Stimulated activated CD4-positive, alpha-beta T cell treated with anti-CD3 and anti-CD28 coated beads, Interleukin-1b, Interleukin-23, amount 100 ng/mL, for 4 hours (primary cell): Measurements from ENCODE around the gene DLG1.

ENCODE experiments used
- DNase-seq, 2 donors: peaks; one replicate each; pipeline ENCODE4 v3.0.0-alpha.2; 2020; ENCODE audit warnings: low read depth in 2 of 2

The DLG1 gene

DNA sequence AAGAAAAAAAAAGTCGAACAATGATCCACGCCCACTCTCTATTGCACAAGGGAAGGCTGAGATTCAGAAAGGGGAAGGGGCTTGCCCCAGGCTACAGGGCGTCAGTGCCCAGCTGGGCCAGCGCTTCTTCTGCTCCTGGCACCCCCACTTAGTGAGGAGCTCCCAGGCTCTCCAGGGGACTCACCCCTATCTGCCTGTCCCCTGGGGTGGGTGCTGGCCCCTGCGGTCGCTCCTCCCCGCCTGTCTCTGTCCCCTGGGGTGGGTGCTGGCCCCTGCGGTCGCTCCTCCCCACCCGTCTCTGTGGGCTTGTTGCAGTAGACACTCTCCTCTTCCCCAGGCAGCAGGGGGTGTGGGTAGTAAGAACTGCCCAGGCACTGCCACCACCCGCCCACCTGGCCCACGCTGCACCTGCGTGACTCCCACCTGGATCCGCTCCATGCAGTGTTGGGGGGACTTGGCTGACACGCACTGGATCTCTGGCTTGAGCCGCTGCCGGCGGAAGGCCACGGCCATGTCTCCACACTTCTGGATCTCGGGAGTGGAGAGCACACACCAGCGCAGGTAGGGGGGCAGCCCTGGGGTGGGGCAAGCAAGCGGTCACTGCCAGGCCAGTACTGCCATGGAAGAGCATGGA lies 283.4 kb downstream of the DLG1 start:
- no peak for DNase-seq

DNA sequence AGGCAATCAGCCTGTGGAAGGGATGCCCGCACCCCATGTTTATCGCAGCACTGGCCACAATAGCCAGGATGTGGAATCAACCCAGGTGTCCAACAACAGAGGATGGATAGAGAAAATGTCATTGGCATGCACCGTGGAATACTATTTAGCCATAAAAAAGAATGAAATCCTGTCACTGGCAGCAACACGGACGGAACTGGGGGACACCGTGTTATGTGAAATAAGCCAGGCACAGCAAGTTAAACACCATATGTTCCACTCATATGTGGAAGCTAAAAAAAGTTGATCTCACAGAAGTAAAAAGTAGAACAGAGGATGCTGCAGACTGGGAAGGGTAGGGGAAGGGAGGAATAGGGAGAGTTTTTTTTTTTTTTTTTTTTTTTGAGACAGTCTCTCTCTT lies 284.4 kb downstream of the DLG1 start:
- DNase-seq, result no peak

DNA sequence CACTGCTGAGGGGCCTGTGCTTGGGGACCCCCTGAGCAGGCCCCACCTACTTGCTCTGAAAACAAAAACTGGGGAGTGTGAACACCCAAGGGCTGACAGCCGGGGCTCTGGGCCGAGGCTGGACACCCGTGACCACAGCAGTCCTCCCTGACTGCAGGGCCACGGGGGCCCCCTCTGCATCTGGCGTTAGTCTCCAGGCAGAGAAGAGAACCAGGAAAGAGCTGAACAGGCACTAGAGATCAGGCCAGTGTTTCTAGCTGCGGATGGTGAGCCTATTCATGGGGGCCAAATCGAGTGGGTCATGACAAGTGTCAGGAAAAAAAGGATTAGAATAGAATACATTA lies 285.9 kb downstream of the DLG1 start:
- DNase-seq, result no peak

DNA sequence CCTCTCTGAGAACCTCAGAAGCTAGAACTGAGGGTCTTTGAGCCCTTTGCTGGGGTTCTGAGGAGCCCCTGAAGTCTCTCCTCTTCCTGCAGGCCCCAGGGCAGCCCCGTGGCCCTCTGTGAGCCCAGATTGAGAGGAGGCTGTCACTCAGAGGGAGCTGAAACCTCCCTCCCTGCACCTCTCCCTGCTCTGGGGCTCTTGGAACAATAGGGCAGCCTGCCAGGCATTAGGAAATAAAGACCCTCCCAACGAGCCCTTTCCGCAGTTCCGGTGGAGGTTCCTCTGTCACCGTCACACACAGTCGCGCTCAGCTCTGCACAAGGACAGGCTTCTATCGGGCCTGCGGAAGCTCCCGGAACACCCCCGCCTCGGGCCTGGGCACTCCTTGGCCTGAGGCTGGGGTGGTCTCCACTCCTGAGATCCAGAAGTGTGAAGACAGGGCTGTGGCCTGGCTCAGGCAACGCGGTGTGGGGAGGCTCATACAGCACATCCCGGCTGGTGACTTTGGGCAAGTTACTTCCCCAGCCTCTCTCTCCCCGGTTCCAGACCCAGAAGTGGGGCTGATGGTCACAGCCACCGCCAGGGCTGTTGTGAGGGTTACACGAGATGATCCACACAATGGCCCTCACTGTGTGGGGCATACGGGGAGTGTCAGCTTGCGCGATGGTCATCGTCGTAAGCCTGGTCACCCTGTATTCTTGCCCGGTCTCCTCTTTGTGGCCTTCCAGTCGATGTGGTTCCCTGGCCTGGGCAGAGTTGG lies 286.5 kb downstream of the DLG1 start:
- DNase-seq, result no peak

- no peak for DNase-seq
These were observed 287.7 kb downstream of the DLG1 start for GRCh38 chr3:197010556-197011351.

GRCh38 chr3:197009532-197010019 lies 288.8 kb downstream of the DLG1 start:
- DNase-seq, result no peak

DNA sequence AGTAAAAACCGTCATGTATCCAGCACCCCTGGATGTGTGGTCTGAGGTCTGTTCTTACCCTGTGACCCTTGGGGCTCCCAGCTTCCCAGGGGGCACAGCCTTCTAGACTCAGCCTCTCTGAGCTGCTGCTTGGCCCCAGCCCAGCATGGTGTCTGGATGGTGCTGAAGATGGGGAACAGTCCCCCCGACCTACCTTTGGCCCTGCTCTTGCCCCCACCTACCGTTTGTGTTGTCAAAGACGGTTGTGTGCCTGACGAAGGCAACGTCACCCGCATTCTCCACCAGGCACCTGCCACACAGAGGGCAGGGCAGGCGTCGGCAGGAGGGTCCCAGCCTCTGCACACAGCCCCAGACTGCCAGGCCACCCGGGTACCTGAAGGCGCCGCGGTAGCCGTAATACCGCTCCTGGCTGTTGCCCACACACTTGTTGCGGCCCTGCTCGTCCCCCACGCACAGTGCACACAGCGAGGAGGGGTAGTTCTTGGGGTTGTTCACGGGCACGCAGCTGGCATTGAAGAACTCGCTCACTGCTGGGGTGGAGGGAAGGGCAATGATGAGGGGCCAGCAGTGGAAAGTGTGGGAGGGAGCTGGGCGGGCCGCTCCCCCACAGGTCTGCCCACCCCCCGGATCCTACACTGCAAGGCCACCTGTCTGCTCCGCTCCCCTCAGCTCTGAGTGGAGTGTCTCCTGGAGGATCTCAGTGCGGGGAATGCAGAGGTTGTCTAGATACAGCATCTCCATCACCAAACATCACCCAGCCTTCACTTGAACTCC lies 289.8 kb downstream of the DLG1 start:
- no peak for DNase-seq

- no peak for DNase-seq
These were observed 290.5 kb downstream of the DLG1 start for GRCh38 chr3:197007953-197008352.

DNA sequence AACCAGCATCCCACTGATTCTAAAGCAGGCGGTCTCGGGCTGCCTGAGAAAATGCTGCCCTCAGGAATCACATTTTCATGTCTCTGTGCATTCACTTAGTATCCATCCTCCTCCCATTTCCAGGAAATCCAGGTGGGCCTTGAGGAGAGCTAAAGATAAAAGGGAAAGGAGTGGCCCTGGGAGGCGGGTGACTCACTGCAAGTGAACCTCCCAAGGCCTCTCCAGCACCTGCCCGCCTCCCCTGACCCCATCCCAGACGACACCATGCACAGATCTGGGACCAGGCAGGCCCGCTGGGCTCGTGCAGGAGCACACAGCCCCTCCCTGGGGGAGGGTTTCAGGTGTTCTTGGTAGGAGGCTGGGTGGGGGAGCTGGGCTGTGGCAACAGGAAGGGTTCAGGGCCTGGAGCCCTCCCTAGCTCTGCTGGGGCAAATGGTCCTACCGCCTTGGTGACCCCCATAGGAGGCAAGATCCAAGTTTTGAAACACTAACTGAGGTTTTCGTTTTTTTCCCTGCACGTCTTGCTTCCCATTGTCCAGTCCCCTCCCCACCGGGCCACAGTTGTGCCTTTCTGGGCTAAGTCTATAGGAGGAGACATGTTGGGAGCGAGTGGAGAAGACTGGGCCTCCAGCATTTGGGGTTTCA lies 291.0 kb downstream of the DLG1 start:
- no peak for DNase-seq

- DNase-seq, result no peak
These were observed 291.6 kb downstream of the DLG1 start for GRCh38 chr3:197006860-197007259.

GRCh38 chr3:197006446-197006845 lies 292.0 kb downstream of the DLG1 start:
- DNase-seq, result no peak

GRCh38 chr3:197003461-197004385 lies 294.7 kb downstream of the DLG1 start:
- DNase-seq, result peak in 1 of 2 donors; percentile 12

- DNase-seq, result peak; percentile 76 to 86
These were observed 295.5 kb downstream of the DLG1 start for GRCh38 chr3:197002701-197003454.

DNA sequence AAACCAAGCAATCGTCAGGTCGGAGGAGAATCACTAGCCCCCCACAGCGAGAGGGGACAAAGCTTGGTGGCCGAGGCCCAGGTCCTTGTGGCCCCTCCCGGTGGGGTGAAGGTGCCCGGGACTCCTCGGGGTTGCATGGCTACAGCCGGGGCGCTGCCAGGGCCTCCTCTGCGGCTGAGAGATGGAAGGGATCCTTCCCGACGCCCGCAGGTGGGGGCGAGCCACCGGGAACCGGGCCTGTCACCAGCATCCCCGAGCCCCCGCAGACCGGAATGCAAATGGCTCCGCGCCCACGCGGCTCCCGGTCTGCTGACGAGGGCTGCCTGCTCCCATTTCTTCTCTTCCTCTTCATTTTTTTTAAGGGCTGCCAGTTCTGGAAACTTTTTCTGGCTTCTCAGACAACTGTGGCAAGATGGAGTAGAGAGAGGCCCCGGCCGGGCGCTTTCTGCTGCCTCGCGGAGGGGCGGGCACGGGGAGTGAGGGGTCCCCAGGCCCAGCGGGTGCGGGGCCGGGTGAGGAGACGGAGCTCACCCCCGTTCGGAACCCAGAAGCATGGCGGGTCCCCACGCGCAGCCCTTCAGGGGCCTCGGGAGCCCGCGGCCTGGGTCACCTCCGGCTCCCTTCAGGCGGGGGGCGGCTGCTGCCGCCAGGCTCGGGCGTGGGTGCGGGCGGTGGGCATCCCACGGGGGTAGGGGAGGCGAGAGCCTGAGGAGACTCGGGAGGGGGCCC lies 296.3 kb downstream of the DLG1 start:
- DNase-seq, result no peak

DNA sequence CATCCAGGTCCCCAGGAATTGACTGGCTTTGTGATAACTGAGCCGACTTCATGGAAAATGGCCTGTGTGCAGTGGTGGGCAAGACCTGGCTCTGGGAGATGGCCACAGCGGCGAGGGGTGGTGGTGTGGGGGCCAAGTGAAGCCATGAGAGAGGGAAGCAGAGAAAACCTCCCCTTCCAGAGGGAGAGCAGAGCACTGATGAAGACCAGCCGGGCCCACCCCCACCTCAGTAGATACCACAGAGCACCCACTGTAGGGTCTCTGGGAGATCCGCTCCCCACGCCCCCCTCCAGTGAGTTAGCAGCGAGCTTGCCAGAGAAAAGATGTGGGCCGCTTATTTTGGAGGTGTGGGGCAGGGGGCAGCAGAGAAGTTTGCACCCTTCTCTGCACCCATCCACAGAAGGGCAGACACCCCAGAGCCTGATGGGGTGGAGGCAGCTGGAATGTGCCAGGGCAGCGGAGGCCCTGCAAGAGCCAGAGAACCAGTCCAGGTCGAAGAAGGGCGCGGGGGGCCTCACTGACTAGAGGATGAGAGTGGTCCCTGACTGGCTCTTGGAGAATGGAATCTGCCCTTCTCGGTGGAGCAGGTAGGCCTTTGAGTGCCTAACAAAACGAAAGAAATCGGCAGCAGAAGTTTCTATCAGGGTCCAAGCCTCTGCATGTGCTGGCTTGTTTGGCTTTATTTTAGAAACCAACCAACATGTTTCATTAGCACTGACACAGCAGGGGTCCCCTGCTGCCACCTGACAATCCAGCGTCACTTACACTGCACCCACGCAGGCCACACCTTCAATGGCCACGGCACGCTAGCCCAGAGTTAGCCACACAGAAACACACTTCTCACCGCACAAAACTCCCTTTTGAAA lies 297.1 kb downstream of the DLG1 start:
- DNase-seq, result no peak

GRCh38 chr3:197000211-197000610 lies 298.2 kb downstream of the DLG1 start:
- DNase-seq, result no peak

DNA sequence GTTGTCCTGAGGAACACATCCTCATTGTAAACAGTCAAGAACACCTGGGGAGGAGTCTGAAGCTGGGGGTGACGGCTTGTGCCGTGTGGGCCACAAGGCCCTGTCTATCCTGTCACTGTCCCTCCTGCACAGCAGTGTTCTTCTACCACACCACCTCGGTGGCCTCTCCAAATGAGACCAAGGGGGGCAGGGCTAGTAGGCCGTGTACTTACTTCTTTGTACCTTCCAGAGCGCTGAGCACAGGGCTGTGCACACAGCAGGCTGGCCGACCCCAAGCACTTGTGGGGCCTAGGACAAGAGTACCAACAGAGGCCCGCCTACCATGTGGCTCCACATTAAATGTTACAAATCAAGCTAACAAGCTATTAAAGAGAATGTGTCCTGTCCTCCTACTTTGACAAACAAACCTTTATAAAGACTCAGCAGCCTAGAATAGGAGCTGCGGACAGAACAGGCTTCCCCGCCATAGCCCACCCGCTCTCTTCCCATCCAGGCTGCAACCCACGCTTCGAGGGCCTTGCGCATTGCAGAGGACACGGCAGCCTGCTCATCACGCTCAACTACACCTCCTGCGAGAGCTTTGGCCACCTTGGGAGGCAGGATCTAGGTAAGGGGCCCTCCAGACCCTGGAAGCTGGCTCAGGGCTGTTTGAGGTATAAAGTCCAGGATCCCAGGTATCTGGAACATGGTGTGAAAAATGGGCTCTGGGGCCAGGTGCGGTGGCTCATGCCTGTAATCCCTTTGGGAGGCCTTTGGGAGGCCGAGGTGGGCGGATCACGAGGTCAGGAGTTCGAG lies 299.2 kb downstream of the DLG1 start:
- no peak for DNase-seq
